DMS 273 treated with DMSO at 0.1 percent for 48 hours (cell line): Measurements from ENCODE around the gene GOLM1.
"Not testable (repeated sequence)": the region's sequence is repeated elsewhere in the genome, so short reads cannot be mapped to it uniquely, and the experiment has no call there.

Experiments used
- DNase-seq: peaks from one replicate; lab custom pipeline; 2025; lab: John Stamatoyannopoulos, UW

The GOLM1 gene

GRCh38 chr9:86082870-86083269 lies 16.5 kb downstream of the GOLM1 start:
- peak; percentile 62 for DNase-seq

DNA sequence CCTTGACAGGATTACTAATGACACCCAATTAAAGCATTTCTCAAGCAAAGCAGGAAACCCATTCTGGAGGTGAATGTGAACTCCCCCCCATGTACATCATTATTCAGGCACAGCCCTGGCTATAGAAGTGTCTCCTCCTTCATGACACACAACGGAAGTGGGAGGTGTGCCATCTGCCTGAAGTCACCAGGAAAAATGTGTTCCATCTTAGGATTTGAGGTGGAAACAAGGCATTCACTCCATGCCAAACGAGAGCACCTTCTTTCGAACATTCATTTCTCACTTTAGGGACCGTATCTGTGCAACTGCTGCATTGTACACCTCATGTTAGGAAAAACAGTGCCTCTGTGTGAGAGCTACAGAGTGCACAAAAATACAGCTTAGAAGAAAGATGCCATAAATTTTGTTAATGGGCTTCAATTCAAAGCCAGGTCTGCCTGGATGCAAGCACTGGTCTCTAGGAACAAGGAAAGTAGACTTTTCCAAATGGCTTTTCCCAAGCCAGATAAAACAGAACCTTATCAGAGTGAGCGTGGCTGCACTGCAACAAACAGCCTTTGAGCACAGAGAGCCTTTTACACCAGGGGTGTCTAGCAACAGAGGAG lies 19.4 kb downstream of the GOLM1 start:
- no peak for DNase-seq

DNA sequence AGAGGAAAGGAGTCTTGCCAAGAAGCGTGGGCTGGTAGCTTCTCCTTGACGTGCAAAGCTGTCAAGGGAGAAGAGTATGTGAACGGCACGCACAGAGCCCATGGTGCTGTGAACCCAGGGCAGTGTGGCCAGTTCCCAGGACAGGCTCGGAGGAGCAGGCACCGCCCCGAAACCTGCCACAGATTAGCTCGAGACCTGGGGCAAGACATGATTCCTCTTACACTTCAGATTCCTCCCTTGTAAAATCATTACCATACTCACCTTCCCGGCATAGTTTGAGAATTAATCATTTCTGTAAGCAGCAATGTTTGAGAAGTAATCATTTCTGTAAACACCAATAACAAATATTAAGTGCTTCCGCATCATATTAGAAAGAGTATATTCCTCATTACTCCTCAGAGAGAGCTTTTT lies 19.9 kb downstream of the GOLM1 start:
- no peak for DNase-seq

DNA sequence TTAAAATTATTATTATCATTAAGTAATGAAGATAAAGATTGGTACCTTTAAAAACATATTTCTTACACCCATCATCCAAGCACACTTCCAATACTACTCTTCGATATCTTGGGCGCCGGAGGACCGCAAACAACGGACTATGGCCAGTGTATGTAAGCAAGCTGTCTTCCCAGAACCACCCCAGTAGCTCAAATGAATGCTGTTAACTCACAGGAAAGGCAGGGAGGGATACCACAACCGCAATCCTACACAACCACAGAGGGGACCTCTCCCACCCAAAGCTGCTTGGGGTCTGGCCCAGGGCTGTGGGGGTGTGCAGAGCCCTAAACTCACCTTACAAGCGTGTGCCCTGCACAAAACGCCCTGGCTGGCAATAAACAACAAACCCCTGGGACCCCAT lies 20.6 kb downstream of the GOLM1 start:
- DNase-seq: no peak

- no peak for DNase-seq
These were observed 22.1 kb downstream of the GOLM1 start for GRCh38 chr9:86077276-86077675.

- no peak for DNase-seq
These were observed 23.9 kb downstream of the GOLM1 start for GRCh38 chr9:86075132-86076109.

GRCh38 chr9:86073839-86074238 lies 25.5 kb downstream of the GOLM1 start:
- no peak for DNase-seq

GRCh38 chr9:86072394-86072877 lies 26.9 kb downstream of the GOLM1 start:
- no peak for DNase-seq

DNA sequence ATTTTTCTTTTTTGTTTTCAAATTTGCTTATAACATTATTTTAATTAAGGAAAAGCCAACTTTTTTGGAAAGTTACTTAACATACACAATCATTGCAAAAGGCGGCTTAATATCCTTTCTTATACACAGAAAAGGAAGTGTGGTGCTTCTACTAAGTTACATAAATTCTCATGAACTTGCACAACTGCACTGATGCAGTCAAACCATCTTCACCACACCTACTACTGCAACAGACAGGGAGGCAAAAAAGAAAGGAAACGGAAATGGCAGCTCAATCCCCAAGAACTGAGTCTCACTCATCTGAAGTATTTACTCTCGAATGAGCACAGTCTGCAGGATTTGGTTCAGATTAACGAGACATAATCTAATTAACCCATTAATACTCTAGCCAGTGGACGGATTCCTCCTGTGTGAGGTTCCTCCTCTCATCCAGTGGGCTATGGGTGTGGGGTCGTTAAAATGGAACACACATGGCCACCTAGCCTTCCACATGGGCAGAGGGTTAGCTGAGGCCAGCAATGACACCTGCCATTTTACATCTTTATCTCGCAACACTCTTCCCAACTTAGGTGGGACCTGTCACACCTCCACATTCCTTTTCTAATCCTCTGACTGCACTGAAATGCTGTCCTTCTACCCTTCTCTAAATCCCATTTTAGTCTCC lies 30.0 kb downstream of the GOLM1 start:
- DNase-seq: no peak

DNA sequence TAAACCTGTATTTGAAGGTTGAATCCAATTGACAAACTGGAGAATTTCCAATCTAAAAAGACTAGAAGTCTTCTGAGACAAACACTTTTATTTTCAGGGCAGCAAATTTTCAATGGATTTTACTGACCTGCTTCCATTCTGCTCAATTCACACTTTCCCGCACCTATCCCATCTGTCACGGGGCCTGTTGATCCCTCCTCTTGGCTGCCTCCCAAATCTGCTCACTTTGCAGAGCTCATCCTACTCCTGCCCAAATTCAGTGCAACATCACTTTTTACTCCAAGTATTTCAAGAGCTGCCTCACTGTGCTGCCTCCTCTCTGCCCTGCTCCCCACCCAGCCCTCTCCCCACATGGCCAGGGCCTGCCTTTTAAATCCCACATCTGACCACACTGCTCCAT lies 35.1 kb downstream of the GOLM1 start:
- peak; percentile 56 for DNase-seq

- no peak for DNase-seq
These were observed 36.3 kb downstream of the GOLM1 start for GRCh38 chr9:86062845-86063693.

DNA sequence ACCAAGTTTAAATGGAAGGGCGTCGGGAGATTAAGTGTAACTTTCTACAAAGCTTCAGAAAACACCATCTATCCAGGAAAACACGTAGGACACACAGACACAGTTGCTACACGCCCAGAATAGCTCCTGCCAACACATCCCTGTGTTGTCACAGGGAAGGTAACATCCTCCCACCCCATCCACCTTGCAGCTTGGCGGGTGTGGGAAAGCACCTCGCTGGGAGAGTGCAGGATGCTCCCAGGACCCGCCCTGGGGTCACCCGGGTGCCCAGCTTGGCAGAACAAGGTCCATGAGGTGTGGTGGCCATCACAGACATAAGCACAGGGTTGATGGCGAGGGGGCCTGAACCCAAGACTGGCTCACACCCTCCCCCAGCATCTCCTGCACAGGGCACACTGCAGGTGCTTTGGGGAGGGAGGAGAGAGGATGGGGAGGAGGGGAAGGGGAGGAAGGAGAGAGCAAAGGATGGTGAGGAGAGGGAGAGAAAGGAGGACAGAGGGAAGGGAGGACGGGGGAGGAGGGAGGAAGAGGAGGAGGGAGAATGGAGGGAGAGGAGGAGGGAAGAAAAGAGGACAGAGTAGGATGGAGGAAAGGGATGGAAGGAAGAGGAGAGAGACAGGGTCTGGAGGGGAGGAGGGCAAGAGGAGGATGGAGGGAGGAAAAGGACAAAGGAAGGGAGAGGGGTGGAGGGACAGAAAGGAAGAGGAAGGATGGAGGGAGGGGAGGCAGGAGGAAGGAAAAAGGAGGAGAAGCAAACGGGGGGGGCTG lies 37.2 kb downstream of the GOLM1 start:
- no peak for DNase-seq

DNA sequence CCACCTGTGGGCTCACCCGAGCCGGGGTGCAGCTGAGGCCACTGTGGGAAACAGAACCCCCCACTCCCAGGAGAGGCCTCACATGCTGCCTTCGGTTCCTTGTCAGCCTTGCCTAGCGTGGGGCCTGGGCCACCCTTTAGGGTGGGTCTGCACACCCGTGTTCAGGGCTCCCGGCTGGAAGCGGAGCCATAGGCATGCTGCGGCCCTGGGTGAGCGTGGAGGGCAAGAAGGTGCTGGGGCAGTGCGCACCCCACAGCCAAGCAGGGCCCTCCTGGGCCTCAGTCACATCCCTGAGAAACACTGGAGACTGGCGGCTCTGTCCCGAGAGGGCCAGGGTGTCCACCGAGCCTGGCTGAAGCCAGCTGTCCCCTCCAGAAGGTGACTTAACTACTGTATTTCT lies 41.9 kb downstream of the GOLM1 start:
- no peak for DNase-seq

DNA sequence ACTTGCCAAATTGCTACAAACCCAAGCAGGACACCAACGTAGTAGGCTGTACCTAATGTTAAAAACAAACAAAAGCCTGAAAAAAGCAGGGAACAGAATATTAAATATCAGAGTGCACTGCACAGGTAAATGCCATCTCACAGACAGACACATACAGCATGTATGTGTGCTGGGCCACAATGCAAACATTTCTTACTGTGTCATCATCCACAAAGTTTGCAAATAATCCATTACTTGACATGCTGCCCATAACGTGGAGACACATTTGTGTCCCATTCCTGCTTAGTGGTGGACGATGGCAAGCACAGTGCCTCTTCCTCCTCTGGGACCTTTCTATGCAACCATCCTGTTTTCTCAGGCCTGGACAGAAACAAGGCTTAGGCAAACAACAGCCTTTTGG lies 44.7 kb downstream of the GOLM1 start:
- no peak for DNase-seq

GRCh38 chr9:86052556-86053468 lies 46.5 kb downstream of the GOLM1 start:
- DNase-seq: no peak

GRCh38 chr9:86048018-86048742 lies 51.2 kb downstream of the GOLM1 start:
- DNase-seq: not testable (repeated sequence)

DNA sequence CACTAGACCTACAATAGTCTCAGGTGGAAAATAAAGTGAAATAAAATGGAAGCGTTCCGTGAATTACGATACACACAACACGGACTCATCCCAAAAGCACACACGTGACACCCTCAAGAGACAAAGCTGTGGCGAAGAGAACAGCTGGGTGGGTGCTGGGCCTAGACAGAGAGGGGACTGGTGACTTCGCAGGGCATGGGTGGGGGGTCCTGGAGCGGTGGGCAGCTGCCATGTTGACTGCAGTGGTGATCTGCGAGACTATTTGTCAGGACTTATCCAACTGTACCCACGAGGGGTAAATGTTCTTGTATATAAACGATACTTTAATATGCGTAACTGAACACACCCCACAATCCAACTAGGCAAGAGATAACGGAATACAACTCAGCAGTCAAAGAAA lies 52.0 kb downstream of the GOLM1 start:
- no peak for DNase-seq

- DNase-seq: no peak
These were observed 52.4 kb downstream of the GOLM1 start for GRCh38 chr9:86046930-86047341.

DNA sequence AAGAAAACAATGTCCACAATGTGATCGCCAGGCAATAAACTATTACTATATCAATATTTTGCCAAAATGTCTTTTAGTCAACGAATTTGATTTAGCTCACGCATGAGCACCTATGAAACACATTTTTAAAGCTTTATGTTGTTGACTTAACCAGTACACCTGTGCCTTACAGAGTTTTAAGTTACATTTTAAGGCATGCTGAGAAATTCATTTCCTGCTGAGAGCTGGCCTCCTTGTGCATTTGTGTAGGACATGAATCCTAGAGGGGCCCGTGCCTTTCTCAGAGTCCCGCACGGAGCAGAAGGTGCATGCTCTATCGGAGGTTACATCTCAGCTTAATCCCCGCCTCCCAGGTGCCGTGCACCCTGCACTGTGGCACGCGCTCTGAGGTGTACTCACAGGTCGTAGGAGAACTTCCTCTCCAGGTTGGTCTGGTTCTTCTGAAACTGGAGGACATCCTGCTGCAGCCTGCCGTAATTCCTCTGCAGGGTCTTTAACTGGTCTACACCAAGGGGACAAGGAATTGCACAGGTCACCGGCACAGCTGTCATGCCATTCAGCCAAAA lies 53.2 kb downstream of the GOLM1 start:
- no peak for DNase-seq
